ENCODE results near the gene SLC25A25. TPM values are rescaled to one million over a fixed set of nuclear protein-coding genes. Genes with fewer than 3 reads are reported as not detected.

SLC25A25 gene
- total and polyA plus RNA-seq, 9 of the 15 experiments (the other 6 are each of a cell fraction or from before 2014, with no cell fraction given) = 0.07 to 35.9 (median 23.2) TPM

DNA sequence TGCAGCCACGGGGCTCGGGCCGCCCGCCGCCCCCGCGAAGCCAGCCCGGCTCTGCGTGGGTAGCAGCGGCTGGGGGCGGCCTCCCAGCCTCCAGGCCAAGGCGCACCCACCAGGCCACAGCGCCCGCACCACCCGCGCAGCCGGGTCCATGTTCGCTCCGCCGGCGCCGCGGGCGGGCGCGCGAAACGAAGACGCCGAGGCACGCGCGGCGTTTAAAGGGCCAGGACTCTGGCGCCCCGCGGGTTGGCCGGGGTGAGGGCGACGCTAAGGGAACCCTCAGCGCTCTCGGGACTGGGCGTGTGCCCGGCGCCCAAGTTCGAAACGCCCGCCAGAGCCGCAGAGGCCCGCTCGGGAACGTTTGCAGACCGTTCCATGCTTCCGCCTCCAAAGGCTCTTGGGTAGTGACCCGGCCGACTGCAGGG is 59.5 kb downstream of the SLC25A25 start, which contains the start of gene PTGES2 (continued):
- no peak for TF ChIP-seq ZBTB5 (IDR thresholded peaks at IDR 0.05)
- no peak for TF ChIP-seq ZBTB49 (CRISPR knock-in tag; IDR thresholded peaks at IDR 0.05; ENCODE audit: borderline replicate concordance)
- no peak for TF ChIP-seq ZNF3 (CRISPR knock-in tag; IDR thresholded peaks at IDR 0.05)
- TF ChIP-seq TRIM25 (IDR thresholded peaks at IDR 0.05; ENCODE audit: borderline replicate concordance) = no peak
- TF ChIP-seq ZC3H4 (CRISPR knock-in tag; IDR thresholded peaks at IDR 0.05; ENCODE audit: borderline replicate concordance) = no peak
- no peak; the same call in 1 of the 2 replicates for TF ChIP-seq FOSL1 (tag; conservative IDR thresholded peaks at IDR 0.05)
- no peak for TF ChIP-seq ATF1 (CRISPR knock-in tag; IDR thresholded peaks at IDR 0.05)
- peak; percentile 66 for TF ChIP-seq ATF1 (tag; IDR thresholded peaks at IDR 0.05)
- no peak for TF ChIP-seq E2F3 (CRISPR knock-in tag; IDR thresholded peaks at IDR 0.05)
- no peak for TF ChIP-seq ETV6 (IDR thresholded peaks at IDR 0.05; ENCODE audit: borderline replicate concordance in 1 of 2, low read depth in 2 of 2, low read length in 1 of 2)
- no peak for TF ChIP-seq ETV6 (CRISPR knock-in tag; IDR thresholded peaks at IDR 0.05; ENCODE audit: borderline replicate concordance)
- TF ChIP-seq, protein P1, sequence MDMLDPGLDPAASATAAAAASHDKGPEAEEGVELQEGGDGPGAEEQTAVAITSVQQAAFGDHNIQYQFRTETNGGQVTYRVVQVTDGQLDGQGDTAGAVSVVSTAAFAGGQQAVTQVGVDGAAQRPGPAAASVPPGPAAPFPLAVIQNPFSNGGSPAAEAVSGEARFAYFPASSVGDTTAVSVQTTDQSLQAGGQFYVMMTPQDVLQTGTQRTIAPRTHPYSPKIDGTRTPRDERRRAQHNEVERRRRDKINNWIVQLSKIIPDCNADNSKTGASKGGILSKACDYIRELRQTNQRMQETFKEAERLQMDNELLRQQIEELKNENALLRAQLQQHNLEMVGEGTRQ (CRISPR knock-in tag; IDR thresholded peaks at IDR 0.05) = no peak
- TF ChIP-seq RB1 (IDR thresholded peaks at IDR 0.05; ENCODE audit: low read depth) = peak; percentile 80; the same call in 1 of the 2 replicates
- TF ChIP-seq SRSF7 (optimal IDR thresholded peaks at IDR 0.05; ENCODE audit: low read depth, low read length) = no peak
- TF ChIP-seq, protein P2, sequence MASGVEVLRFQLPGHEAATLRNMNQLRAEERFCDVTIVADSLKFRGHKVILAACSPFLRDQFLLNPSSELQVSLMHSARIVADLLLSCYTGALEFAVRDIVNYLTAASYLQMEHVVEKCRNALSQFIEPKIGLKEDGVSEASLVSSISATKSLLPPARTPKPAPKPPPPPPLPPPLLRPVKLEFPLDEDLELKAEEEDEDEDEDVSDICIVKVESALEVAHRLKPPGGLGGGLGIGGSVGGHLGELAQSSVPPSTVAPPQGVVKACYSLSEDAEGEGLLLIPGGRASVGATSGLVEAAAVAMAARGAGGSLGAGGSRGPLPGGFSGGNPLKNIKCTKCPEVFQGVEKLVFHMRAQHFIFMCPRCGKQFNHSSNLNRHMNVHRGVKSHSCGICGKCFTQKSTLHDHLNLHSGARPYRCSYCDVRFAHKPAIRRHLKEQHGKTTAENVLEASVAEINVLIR (CRISPR knock-in tag; IDR thresholded peaks at IDR 0.05) = no peak
- no peak for TF ChIP-seq ZKSCAN1 (IDR thresholded peaks at IDR 0.05; ENCODE audit: low read depth, low read length)
- TF ChIP-seq E2F4 (CRISPR knock-in tag; IDR thresholded peaks at IDR 0.05; ENCODE audit: low read depth) = no peak
- no peak for TF ChIP-seq RFX5 (IDR thresholded peaks at IDR 0.05; ENCODE audit: low read depth, low read length)
- TF ChIP-seq MAFK (IDR thresholded peaks at IDR 0.05; ENCODE audit: low read length) = no peak
